ENCODE results near the gene MAP2K5. TPM values are rescaled to one million over a fixed set of nuclear protein-coding genes. Genes with fewer than 3 reads are reported as not detected.
"Not testable (repeated sequence)": the region's sequence is repeated elsewhere in the genome, so short reads cannot be mapped to it uniquely, and the experiment has no call there.

Gene MAP2K5
- total RNA-seq, 1 donor from 2014 or later = 2.9 TPM

DNA sequence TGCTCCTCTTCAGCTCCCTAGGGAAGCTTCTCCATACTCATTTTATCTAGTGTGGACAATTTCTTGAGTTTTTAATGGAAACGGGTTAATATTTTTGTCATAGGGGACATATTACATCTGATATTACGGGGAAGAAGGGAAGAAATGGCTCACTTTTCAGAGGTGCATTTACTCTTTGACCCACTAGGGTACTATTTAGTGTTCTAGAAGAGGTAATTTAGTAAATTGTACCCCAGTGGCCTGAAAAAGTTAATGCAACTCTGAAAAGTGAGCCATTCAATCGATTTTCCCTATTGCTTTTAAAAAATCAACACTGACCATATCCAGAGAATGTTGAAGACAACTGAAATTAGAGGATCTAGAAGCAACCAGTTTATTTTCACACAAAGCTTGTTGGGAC lies 71.2 kb downstream of the MAP2K5 start:
- no peak for DNase-seq (ENCODE audit: low read depth)
- H3K27me3 ChIP-seq (ENCODE audit: control insufficient read depth, insufficient read depth, low read length) = no peaks in the 10 kb centered on the region
- no peak for FAIRE-seq
- H3K36me3 ChIP-seq (ENCODE audit: control insufficient read depth, insufficient read depth, low read length) = no peaks in the 10 kb centered on the region
- no peak overlapping the region for H3K4me3 ChIP-seq (ENCODE audit: low read depth, low read length)
- no peak for TF ChIP-seq CTCF (IDR thresholded peaks at IDR 0.05; ENCODE audit: insufficient read depth, low read length, severe bottlenecking)

GRCh38 chr15:67615131-67615534 lies 72.6 kb downstream of the MAP2K5 start:
- not testable (repeated sequence) for H3K4me3 ChIP-seq (ENCODE audit: low read depth, low read length); H3K27me3 ChIP-seq (ENCODE audit: control insufficient read depth, insufficient read depth, low read length); FAIRE-seq; H3K36me3 ChIP-seq (ENCODE audit: control insufficient read depth, insufficient read depth, low read length)
- peak; percentile 9 for DNase-seq (ENCODE audit: low read depth)

- FAIRE-seq (no peak), DNase-seq (ENCODE audit: low read depth) (no peak)
- no peak overlapping the region for H3K4me3 ChIP-seq (ENCODE audit: low read depth, low read length)
- no peaks in the 10 kb centered on the region for H3K36me3 ChIP-seq (ENCODE audit: control insufficient read depth, insufficient read depth, low read length)
- TF ChIP-seq CTCF (IDR thresholded peaks at IDR 0.05; ENCODE audit: insufficient read depth, low read length, severe bottlenecking) = no peak
- H3K27me3 ChIP-seq (ENCODE audit: control insufficient read depth, insufficient read depth, low read length) = no peaks in the 10 kb centered on the region
Measured at GRCh38 chr15:67618297-67618696, 75.8 kb downstream of the MAP2K5 start.

DNA sequence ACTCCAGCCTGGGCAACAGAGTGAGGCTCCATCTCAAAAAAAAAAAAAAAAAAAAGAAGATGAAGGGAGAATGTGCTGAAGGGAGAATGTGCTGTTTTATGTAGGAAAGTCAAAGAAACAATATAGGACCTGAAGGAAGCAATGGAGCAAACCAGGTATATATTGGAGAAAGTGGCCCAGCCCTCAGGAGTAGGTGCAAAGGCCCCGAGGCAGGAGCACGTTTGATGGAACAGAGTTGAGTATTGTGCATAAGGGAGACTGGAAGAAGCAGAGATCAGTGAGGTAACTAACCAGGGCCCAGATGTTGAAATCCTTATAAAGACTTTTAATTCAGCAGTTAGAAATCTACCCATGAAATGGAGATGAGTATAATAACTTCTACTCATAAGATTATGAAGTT lies 79.6 kb downstream of the MAP2K5 start:
- TF ChIP-seq CTCF (IDR thresholded peaks at IDR 0.05; ENCODE audit: insufficient read depth, low read length, severe bottlenecking) = no peak
- Histone ChIP-seq H3K36me3 (ENCODE audit: control insufficient read depth, insufficient read depth, low read length) (no peaks in the 10 kb centered on the region), H3K4me3 (ENCODE audit: low read depth, low read length) (no peak overlapping the region), H3K27me3 (ENCODE audit: control insufficient read depth, insufficient read depth, low read length) (no peaks in the 10 kb centered on the region)
- FAIRE-seq (no peak), DNase-seq (ENCODE audit: low read depth) (no peak)

- DNase-seq (ENCODE audit: low read depth) (no peak), FAIRE-seq (no peak)
- Histone ChIP-seq H3K27me3 (ENCODE audit: control insufficient read depth, insufficient read depth, low read length) (no peaks in the 10 kb centered on the region), H3K4me3 (ENCODE audit: low read depth, low read length) (no peak overlapping the region), H3K36me3 (ENCODE audit: control insufficient read depth, insufficient read depth, low read length) (peaks cover 1% of the 10 kb centered on the region)
- TF ChIP-seq CTCF (IDR thresholded peaks at IDR 0.05; ENCODE audit: insufficient read depth, low read length, severe bottlenecking) = no peak
Measured at GRCh38 chr15:67632261-67632660, 89.8 kb downstream of the MAP2K5 start.

DNA sequence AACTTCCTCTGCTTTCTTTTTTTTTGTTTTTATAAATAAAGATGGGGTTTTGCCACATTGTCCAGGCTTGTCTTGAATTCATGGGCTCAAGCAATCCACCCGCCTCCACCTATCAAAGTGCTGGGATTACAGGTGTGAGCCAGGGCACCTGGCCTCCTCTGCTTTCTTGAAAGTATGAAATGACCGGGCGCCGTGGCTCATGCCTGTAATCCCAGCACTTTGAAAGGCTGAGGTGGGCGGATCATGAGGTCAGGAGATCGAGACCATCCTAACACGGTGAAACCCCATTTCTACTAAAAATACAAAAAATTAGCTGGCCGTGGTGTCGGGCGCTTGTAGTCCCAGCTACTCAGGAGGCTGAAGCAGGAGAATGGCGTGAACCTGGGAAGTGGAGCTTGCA lies 93.4 kb downstream of the MAP2K5 start:
- DNase-seq (ENCODE audit: low read depth); H3K27me3 ChIP-seq (ENCODE audit: control insufficient read depth, insufficient read depth, low read length); H3K36me3 ChIP-seq (ENCODE audit: control insufficient read depth, insufficient read depth, low read length); H3K4me3 ChIP-seq (ENCODE audit: low read depth, low read length); FAIRE-seq: not testable (repeated sequence)

- TF ChIP-seq CTCF (IDR thresholded peaks at IDR 0.05; ENCODE audit: insufficient read depth, low read length, severe bottlenecking) = no peak
- H3K27me3 ChIP-seq (ENCODE audit: control insufficient read depth, insufficient read depth, low read length) = no peaks in the 10 kb centered on the region
- FAIRE-seq (no peak), DNase-seq (ENCODE audit: low read depth) (no peak)
- H3K36me3 ChIP-seq (ENCODE audit: control insufficient read depth, insufficient read depth, low read length) = no peaks in the 10 kb centered on the region
- H3K4me3 ChIP-seq (ENCODE audit: low read depth, low read length) = no peak overlapping the region
Measured at GRCh38 chr15:67639591-67639990, 97.1 kb downstream of the MAP2K5 start.

All from bronchial epithelial cell (primary cell).